ENCODE measurements around the gene ADD1. TPM values are rescaled to one million over a fixed set of nuclear protein-coding genes. Genes with fewer than 3 reads are reported as not detected.

ADD1 gene
- total and polyA plus RNA-seq, 12 donors = 163 to 448 (median 214) TPM

DNA sequence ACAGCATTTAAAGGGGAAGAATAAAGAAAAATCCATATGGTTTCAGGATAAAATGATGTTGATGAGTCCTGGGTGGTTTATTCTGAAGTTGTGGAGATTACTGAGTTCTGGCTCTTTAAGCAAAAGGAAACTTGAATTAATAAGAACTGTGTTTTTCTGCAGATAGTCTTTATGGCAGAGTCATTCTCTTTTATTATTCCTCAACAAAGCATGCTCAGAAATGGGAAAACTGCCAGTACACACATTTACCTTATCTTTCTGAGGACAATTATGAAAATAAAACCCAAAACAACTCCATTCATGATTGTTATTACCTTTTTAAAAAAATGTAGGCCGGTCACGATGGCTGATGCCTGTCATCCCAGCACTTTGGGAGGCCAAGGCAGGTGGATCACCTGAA lies 58.5 kb downstream of the ADD1 start:
- Histone ChIP-seq H3K36me3 (peaks cover 5 to 100% (median 72%) of the 10 kb centered on the region in 9 donors), H3K4me3 (no peak overlapping the region), H3K4me1 (no peaks in the 10 kb centered on the region), H3K9me3 (no peaks in the 10 kb centered on the region), H3K27ac (peak overlapping the region in 1 of 10 donors; percentile 28), H3K27me3 (no peaks in the 10 kb centered on the region)
- TF ChIP-seq, protein P1, sequence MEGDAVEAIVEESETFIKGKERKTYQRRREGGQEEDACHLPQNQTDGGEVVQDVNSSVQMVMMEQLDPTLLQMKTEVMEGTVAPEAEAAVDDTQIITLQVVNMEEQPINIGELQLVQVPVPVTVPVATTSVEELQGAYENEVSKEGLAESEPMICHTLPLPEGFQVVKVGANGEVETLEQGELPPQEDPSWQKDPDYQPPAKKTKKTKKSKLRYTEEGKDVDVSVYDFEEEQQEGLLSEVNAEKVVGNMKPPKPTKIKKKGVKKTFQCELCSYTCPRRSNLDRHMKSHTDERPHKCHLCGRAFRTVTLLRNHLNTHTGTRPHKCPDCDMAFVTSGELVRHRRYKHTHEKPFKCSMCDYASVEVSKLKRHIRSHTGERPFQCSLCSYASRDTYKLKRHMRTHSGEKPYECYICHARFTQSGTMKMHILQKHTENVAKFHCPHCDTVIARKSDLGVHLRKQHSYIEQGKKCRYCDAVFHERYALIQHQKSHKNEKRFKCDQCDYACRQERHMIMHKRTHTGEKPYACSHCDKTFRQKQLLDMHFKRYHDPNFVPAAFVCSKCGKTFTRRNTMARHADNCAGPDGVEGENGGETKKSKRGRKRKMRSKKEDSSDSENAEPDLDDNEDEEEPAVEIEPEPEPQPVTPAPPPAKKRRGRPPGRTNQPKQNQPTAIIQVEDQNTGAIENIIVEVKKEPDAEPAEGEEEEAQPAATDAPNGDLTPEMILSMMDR (IDR thresholded peaks at IDR 0.05) = no peak
- 82 to 90% methylated on average over 2 of the region's 2 CpGs for WGBS, 2 donors
- no peak for ATAC-seq
- intact Hi-C loops (cut with DNase I) = loop anchor here in 1 of 10 donors (10.0 kb wide), 1 partner anchor 137 kb away; no protein-coding TSS in a partner anchor
- DNase-seq = no peak

DNA sequence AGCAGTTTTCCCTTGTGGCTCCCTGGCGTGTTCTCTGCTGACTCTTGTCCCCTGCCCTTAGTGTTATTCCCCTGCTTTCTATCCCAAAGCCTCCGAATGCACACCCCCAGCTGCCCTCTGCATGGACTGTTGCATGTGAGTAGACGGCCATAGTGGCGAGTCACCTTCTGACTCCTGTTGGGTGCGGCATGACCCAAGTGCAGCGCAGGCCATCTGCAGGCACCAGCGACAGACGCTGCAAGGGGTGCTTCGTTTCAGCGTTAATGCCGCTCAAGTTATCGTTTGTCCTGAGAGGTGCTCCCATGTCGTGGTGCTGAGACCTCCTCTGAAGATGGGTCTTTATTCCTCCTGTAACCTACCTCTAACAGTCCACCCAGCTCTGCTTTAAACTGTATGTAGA lies 61.9 kb downstream of the ADD1 start:
- 92% methylated on average over 13 of the region's 13 CpGs for WGBS, 2 donors
- Histone ChIP-seq H3K27me3 (no peaks in the 10 kb centered on the region), H3K36me3 (peaks cover 3 to 100% (median 68%) of the 10 kb centered on the region in 9 donors), H3K27ac (no peak overlapping the region), H3K9me3 (no peaks in the 10 kb centered on the region), H3K4me3 (no peak overlapping the region), H3K4me1 (peaks cover 0 to 17% (median 5%) of the 10 kb centered on the region in 9 donors)
- intact Hi-C loops (cut with DNase I) = loop anchor here in 1 of 10 donors (10.0 kb wide), 1 partner anchor 141 kb away; no protein-coding TSS in a partner anchor
- TF ChIP-seq, protein P1 (IDR thresholded peaks at IDR 0.05) = no peak
- ATAC-seq (no peak), DNase-seq (no peak)

DNA sequence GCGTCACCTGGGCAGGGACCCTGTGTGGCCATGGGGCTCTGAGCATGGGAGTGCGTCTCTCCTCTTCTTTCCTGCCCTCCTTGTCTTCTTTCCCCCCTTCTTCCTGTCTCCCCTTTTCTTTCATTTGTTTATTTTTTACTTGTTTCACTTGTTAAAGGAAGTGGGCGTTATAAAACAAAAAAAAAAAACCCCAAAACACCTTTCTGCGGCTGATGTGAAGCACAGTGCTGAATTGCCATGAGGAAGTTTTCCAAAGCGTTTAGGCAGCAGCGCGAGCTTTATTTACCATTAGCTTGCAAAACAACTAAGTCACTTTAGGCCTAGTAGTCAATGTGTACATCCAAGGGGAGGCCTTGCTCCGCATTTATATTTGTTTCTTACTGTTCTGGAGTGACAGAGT lies 62.6 kb downstream of the ADD1 start:
- H3K36me3 ChIP-seq = peaks cover 3 to 100% (median 65%) of the 10 kb centered on the region in 9 donors
- no peaks in the 10 kb centered on the region for H3K9me3 ChIP-seq
- TF ChIP-seq, protein P1 (IDR thresholded peaks at IDR 0.05) = no peak
- no peak overlapping the region for H3K27ac ChIP-seq
- H3K4me1 ChIP-seq = peaks cover 0 to 17% (median 5%) of the 10 kb centered on the region in 9 donors
- DNase-seq (no peak), ATAC-seq (no peak)
- intact Hi-C loops (cut with DNase I) = loop anchor here in 1 of 10 donors (10.0 kb wide), 1 partner anchor 141 kb away; no protein-coding TSS in a partner anchor
- H3K4me3 ChIP-seq = no peak overlapping the region
- 84 to 89% methylated on average over 8 of the region's 8 CpGs for whole genome bisulfite sequencing, 2 donors
- no peaks in the 10 kb centered on the region for H3K27me3 ChIP-seq

DNA sequence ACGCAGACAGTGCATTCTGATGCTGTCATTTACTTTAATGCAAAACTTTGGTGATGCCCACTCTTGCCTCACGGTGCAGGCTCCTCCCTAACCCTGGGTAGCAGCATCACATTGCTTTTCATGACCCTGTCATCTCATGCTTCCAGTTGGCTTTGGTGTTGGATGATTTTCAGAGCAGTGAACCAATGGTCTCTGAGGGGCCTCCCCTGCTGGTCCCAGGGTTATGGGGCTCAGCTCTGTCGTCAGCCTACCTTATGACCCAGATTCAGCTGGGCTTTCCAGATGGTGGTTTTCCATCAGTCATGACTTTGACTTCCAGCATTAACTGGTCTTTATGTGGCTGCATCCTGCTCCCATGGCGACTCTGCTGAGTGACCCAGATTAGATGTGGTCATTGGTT lies 63.6 kb downstream of the ADD1 start:
- no peak for ATAC-seq
- Histone ChIP-seq H3K4me3 (no peak overlapping the region), H3K27me3 (no peaks in the 10 kb centered on the region), H3K36me3 (peaks cover 3 to 100% (median 75%) of the 10 kb centered on the region in 9 donors), H3K9me3 (no peaks in the 10 kb centered on the region), H3K4me1 (peaks cover 0 to 17% (median 5%) of the 10 kb centered on the region in 9 donors), H3K27ac (no peak overlapping the region)
- WGBS, 2 donors = 84 to 88% methylated on average over 4 of the region's 4 CpGs
- intact Hi-C loops (cut with DNase I) = loop anchor here in 1 of 10 donors (10.0 kb wide), 1 partner anchor 142 kb away; no protein-coding TSS in a partner anchor
- TF ChIP-seq, protein P1 (IDR thresholded peaks at IDR 0.05) = no peak
- no peak for DNase-seq

Data from heart right ventricle (tissue), 16 donors.